K562 (cell line): Measurements from ENCODE around the gene RACGAP1.

ENCODE experiments used
- CHD4 ChIP-seq: fragments of 200-600 bp; sonication (generic); IDR thresholded peaks from 3 replicates; pipeline ENCODE4 v1.6.1; 2012; ENCODE audit warnings: low read depth, mild to moderate bottlenecking, mixed read lengths, low read length, inconsistent platforms; ENCODE audit not compliant: insufficient read depth, insufficient replicate concordance, poor library complexity, severe bottlenecking
- CTCF ChIP-seq, 3 experiments: IDR thresholded peaks in 2 of 3; conservative IDR thresholded peaks in 1 of 3; 2 replicates each; pipeline ENCODE4 v1.5.1; 2011 to 2012; ENCODE audit warnings: low read length in 3 of 3, mild to moderate bottlenecking in 3 of 3, control low read depth in 2 of 3, improper control_type of control experiment in 1 of 3, inconsistent platforms in 1 of 3, low read depth in 1 of 3, mixed read lengths in 1 of 3, moderate library complexity in 1 of 3; ENCODE audit not compliant: insufficient read depth in 2 of 3
- HOMEZ ChIP-seq: fragments of 250-450 bp; sonication (Bioruptor Pico); IDR thresholded peaks from 2 replicates; pipeline ENCODE4 v1.4.0; 2020; ENCODE audit warnings: mild to moderate bottlenecking, moderate library complexity
- HOXB6 ChIP-seq: fragments of 250-450 bp; sonication (Bioruptor Pico); IDR thresholded peaks from 2 replicates; pipeline ENCODE4 v1.5.1; 2022; ENCODE audit warnings: mild to moderate bottlenecking, borderline replicate concordance
- MYC ChIP-seq, 2 experiments: fragments of 250-450 bp in 1 of 2; sonication (Bioruptor Pico) in 1 of 2; IDR thresholded peaks; 2 replicates each; pipeline versions ENCODE4 v1.5.1 to v1.6.1; 2012 to 2021; ENCODE audit warnings: low read depth in 2 of 2, borderline replicate concordance in 1 of 2, improper control_type of control experiment in 1 of 2, low read length in 1 of 2, mild to moderate bottlenecking in 1 of 2, moderate library complexity in 1 of 2
- PBX2 ChIP-seq, 2 experiments: IDR thresholded peaks in 1 of 2; conservative IDR thresholded peaks in 1 of 2; 2 replicates each; pipeline ENCODE4 v1.6.1; 2016; ENCODE audit warnings: low read depth in 2 of 2, mild to moderate bottlenecking in 1 of 2, missing compliant biosample characterization in 1 of 2, missing genetic modification characterization in 1 of 2, moderate library complexity in 1 of 2
- PHB2 ChIP-seq: fragments of 450-650 bp; IDR thresholded peaks from 2 replicates; pipeline ENCODE4 v1.6.1; 2017; ENCODE audit warnings: low read depth
- POLR2A ChIP-seq: fragments of 450-650 bp; conservative IDR thresholded peaks from 2 replicates; pipeline ENCODE4 v1.6.1; 2016
- SAFB ChIP-seq: fragments of 200-400 bp; formaldehyde crosslinking; IDR thresholded peaks from 2 replicates; pipeline ENCODE4 v1.6.1; 2017; ENCODE audit warnings: low read depth, low read length, borderline replicate concordance
- SREBF2 ChIP-seq: sonication (generic); formaldehyde crosslinking; IDR thresholded peaks from 2 replicates; pipeline ENCODE4 v1.4.0; 2020; ENCODE audit warnings: mild to moderate bottlenecking, missing genetic modification reagents
- XRCC4 ChIP-seq: IDR thresholded peaks from one replicate; pipeline ENCODE4 v1.6.1; 2011; ENCODE audit not compliant: insufficient read depth, insufficient read length; ENCODE audit errors: extremely low read depth
- YY1 ChIP-seq, 3 experiments: IDR thresholded peaks; 2 replicates each; pipeline ENCODE4 v1.6.1; 2011; ENCODE audit warnings: low read length in 2 of 3, mild to moderate bottlenecking in 2 of 3, moderate library complexity in 2 of 3, borderline replicate concordance in 1 of 3, control low read depth in 1 of 3, low read depth in 1 of 3; ENCODE audit not compliant: insufficient read depth in 3 of 3, insufficient replicate concordance in 2 of 3, control insufficient read depth in 1 of 3, insufficient read length in 1 of 3; ENCODE audit errors: extremely low read depth in 1 of 3
- ZNF668 ChIP-seq: fragments of 250-450 bp; sonication (Bioruptor Pico); IDR thresholded peaks from 2 replicates; pipeline ENCODE4 v1.8.0; 2022; ENCODE audit warnings: mild to moderate bottlenecking, inconsistent platforms
- ZNF780A ChIP-seq: fragments of 250-450 bp; sonication (Bioruptor Pico); IDR thresholded peaks from 2 replicates; pipeline ENCODE4 v1.5.0; 2021; ENCODE audit warnings: mild to moderate bottlenecking

- no peak for TF ChIP-seq POLR2A
- no peak for TF ChIP-seq CHD4
- TF ChIP-seq ZNF668 (CRISPR knock-in tag) = no peak
- TF ChIP-seq HOXB6 (CRISPR knock-in tag) = no peak
- TF ChIP-seq XRCC4 = no peak
- TF ChIP-seq YY1 (IDR thresholded peaks at IDR 0.05; ENCODE audit: borderline replicate concordance in 1 of 3, control insufficient read depth in 1 of 3, extremely low read depth in 1 of 3, insufficient read depth in 3 of 3, insufficient read length in 1 of 3, insufficient replicate concordance in 2 of 3, low read depth in 1 of 3, low read length in 2 of 3) = no peak
- TF ChIP-seq SAFB = no peak
- no peak for TF ChIP-seq MYC (IDR thresholded peaks at IDR 0.05; ENCODE audit: low read depth, low read length)
- no peak for TF ChIP-seq MYC (CRISPR knock-in tag; IDR thresholded peaks at IDR 0.05; ENCODE audit: borderline replicate concordance, low read depth)
- no peak for TF ChIP-seq PHB2
- no peak for TF ChIP-seq ZNF780A (CRISPR knock-in tag)
- no peak for TF ChIP-seq HOMEZ (CRISPR knock-in tag)
- no peak for TF ChIP-seq PBX2 (CRISPR knock-in tag; IDR thresholded peaks at IDR 0.05; ENCODE audit: low read depth)
- TF ChIP-seq PBX2 (tag; conservative IDR thresholded peaks at IDR 0.05; ENCODE audit: low read depth) = no peak
- TF ChIP-seq CTCF (IDR thresholded peaks at IDR 0.05 in 2 of 3, conservative IDR thresholded peaks at IDR 0.05 in 1 of 3; ENCODE audit: insufficient read depth in 2 of 3, low read depth in 1 of 3, low read length in 3 of 3) = no peak
- TF ChIP-seq SREBF2 = no peak
Observed at GRCh38 chr12:50042693-50043092, 17.4 kb upstream of the RACGAP1 start.
